Keratinocyte (primary cell): Measurements from ENCODE around the gene ADGRG6. TPM values are rescaled to one million over a fixed set of nuclear protein-coding genes. Genes with fewer than 3 reads are reported as not detected.

ENCODE experiments used
- DNase-seq: peaks from one replicate; pipeline ENCODE4 v3.0.0-alpha.2; 2011; ENCODE audit warnings: low read depth, missing footprints, low spot score
- FAIRE-seq: peaks from 2 replicates; lab custom pipeline; 2011; peaks lifted over from hg19 to GRCh38; lab: Jason Lieb, UNC
- H2AFZ ChIP-seq: 2 replicates; pipeline ENCODE4 v1.6.0; 2012; ENCODE audit warnings: low read length, control low read depth, inconsistent platforms; ENCODE audit not compliant: control insufficient read depth
- H3K27ac ChIP-seq: 2 replicates; pipeline ENCODE4 v1.5.1; 2011; ENCODE audit warnings: low read length; ENCODE audit not compliant: control insufficient read depth, insufficient read depth
- H3K27me3 ChIP-seq: 3 replicates; pipeline ENCODE4 v1.6.0; 2011; ENCODE audit warnings: low read length; ENCODE audit not compliant: control insufficient read depth, insufficient read depth; ENCODE audit errors: extremely low read depth
- H3K36me3 ChIP-seq, 2 experiments: 2 replicates in 1 of 2; 3 replicates in 1 of 2; pipeline ENCODE4 v1.5.1; 2011; ENCODE audit warnings: low read length in 2 of 2, mild to moderate bottlenecking in 1 of 2; ENCODE audit not compliant: control insufficient read depth in 2 of 2, insufficient read depth in 2 of 2; ENCODE audit errors: extremely low read depth in 1 of 2
- H3K4me1 ChIP-seq: 3 replicates; pipeline ENCODE4 v1.5.1; 2011; ENCODE audit warnings: low read length; ENCODE audit not compliant: control insufficient read depth, insufficient read depth; ENCODE audit errors: extremely low read depth
- H3K4me2 ChIP-seq: 3 replicates; pipeline ENCODE4 v1.6.0; 2011; ENCODE audit warnings: low read depth, low read length; ENCODE audit not compliant: control insufficient read depth, insufficient read depth; ENCODE audit errors: extremely low read depth
- H3K4me3 ChIP-seq, 3 experiments: fragments of 200-600 bp in 1 of 3; sonication (generic) in 1 of 3; 2 replicates in 2 of 3; 3 replicates in 1 of 3; pipeline ENCODE4 v1.5.1; 2011 to 2016; ENCODE audit warnings: low read length in 3 of 3, mild to moderate bottlenecking in 3 of 3, control low read depth in 2 of 3, inconsistent platforms in 1 of 3, low read depth in 1 of 3, mixed read lengths in 1 of 3, mixed run types in 1 of 3, moderate library complexity in 1 of 3; ENCODE audit not compliant: control insufficient read depth in 2 of 3, insufficient read depth in 2 of 3; ENCODE audit errors: extremely low read depth in 1 of 3
- H3K79me2 ChIP-seq: 2 replicates; pipeline ENCODE4 v1.6.0; 2012; ENCODE audit warnings: low read length; ENCODE audit not compliant: control insufficient read depth, insufficient read depth
- H3K9ac ChIP-seq: 3 replicates; pipeline ENCODE4 v1.6.0; 2011; ENCODE audit warnings: low read length; ENCODE audit not compliant: control insufficient read depth, insufficient read depth; ENCODE audit errors: extremely low read depth
- H3K9me1 ChIP-seq: 3 replicates; pipeline ENCODE4 v1.6.0; 2011; ENCODE audit warnings: low read length; ENCODE audit not compliant: control insufficient read depth, insufficient read depth; ENCODE audit errors: extremely low read depth
- H3K9me3 ChIP-seq: 2 replicates; pipeline ENCODE4 v1.5.1; 2012; ENCODE audit warnings: low read depth, low read length; ENCODE audit not compliant: control insufficient read depth
- H4K20me1 ChIP-seq: 3 replicates; pipeline ENCODE4 v1.6.0; 2011; ENCODE audit warnings: low read length; ENCODE audit not compliant: control insufficient read depth, insufficient read depth; ENCODE audit errors: extremely low read depth
- EZH2 ChIP-seq: IDR thresholded peaks from one replicate; pipeline ENCODE4 v1.6.1; 2012; ENCODE audit warnings: inconsistent platforms, mild to moderate bottlenecking, low read length, moderate library complexity
- dilution Hi-C: fragments of 300-500 bp; cut with MboI; formaldehyde crosslinking; loops from one replicate; pipeline ENCODE4 v1.7.0; 2020; ENCODE audit warnings: low sequenced_read_pairs; ENCODE audit not compliant: extremely low pct_ligation_motif_present
- polyA plus RNA-seq, 5 experiments: library from polyadenylated mRNA; depleted of rRNA in 3 of 5; stranded (reverse) in 3 of 5; stranded (forward) in 1 of 5; unstranded in 1 of 5; fragments of >200 nt; gene quantifications; 1 replicate in 1 of 5; 2 replicates in 3 of 5; 3 replicates in 1 of 5; pipeline versions ENCODE4 v1.2.1 to v1.2.3, GENCODE V29; 2011 to 2012; ENCODE audit warnings: missing spikeins in 2 of 5, low read depth in 1 of 5, low replicate concordance in 1 of 5
- TF ChIP-seq, protein P1 (sequence below), 3 experiments: IDR thresholded peaks in 1 of 3; conservative IDR thresholded peaks in 1 of 3; optimal IDR thresholded peaks in 1 of 3; 2 replicates in 2 of 3; 3 replicates in 1 of 3; pipeline versions ENCODE3 to v1.5.1; 2011; ENCODE audit warnings: low read length in 3 of 3, mild to moderate bottlenecking in 3 of 3, moderate library complexity in 2 of 3, control low read depth in 1 of 3, inconsistent platforms in 1 of 3; ENCODE audit not compliant: insufficient read depth in 2 of 3; ENCODE audit errors: extremely low read depth in 1 of 3

ADGRG6 gene
- polyA plus RNA-seq, 1 donor (not counting 4 experiments of a cell fraction or from before 2014, with no cell fraction given) = 20.1 TPM

DNA sequence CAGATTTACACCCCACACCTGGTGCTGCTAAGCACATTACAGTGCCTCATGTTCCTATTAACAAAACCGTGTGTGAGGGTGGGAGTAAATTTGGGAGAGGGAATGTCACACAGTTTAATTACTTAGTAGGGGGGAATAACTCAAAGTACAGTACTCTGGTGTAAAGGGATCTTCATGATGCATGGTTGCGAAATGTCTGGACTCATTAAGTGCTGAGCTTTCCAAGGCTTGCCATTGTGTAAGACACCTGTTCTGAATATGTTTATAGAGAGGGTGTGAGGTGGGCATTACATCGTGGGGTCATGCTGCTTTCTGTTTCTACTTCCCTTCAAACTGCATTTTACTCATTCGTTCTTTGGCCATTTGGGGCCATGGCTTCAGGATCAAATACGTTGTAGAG is 181.2 kb downstream of the ADGRG6 start:
- dilution Hi-C loops = no loop called here
- Histone ChIP-seq H3K27me3 (no peaks in the 10 kb centered on the region), H3K36me3 (no peaks in the 10 kb centered on the region), H3K79me2 (no peaks in the 10 kb centered on the region), H2AFZ (no peak overlapping the region), H4K20me1 (no peaks in the 10 kb centered on the region), H3K9me1 (no peaks in the 10 kb centered on the region), H3K9me3 (no peaks in the 10 kb centered on the region), H3K4me1 (no peaks in the 10 kb centered on the region), H3K4me2 (no peak overlapping the region), H3K27ac (no peak overlapping the region), H3K4me3 (no peak overlapping the region), H3K9ac (no peak overlapping the region)
- TF ChIP-seq, protein P1, sequence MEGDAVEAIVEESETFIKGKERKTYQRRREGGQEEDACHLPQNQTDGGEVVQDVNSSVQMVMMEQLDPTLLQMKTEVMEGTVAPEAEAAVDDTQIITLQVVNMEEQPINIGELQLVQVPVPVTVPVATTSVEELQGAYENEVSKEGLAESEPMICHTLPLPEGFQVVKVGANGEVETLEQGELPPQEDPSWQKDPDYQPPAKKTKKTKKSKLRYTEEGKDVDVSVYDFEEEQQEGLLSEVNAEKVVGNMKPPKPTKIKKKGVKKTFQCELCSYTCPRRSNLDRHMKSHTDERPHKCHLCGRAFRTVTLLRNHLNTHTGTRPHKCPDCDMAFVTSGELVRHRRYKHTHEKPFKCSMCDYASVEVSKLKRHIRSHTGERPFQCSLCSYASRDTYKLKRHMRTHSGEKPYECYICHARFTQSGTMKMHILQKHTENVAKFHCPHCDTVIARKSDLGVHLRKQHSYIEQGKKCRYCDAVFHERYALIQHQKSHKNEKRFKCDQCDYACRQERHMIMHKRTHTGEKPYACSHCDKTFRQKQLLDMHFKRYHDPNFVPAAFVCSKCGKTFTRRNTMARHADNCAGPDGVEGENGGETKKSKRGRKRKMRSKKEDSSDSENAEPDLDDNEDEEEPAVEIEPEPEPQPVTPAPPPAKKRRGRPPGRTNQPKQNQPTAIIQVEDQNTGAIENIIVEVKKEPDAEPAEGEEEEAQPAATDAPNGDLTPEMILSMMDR (optimal IDR thresholded peaks at IDR 0.05 in 1 of 3, IDR thresholded peaks at IDR 0.05 in 1 of 3, conservative IDR thresholded peaks at IDR 0.05 in 1 of 3; ENCODE audit: extremely low read depth in 1 of 3, insufficient read depth in 2 of 3, low read length in 3 of 3) = no peak
- no peak for TF ChIP-seq EZH2
- DNase-seq = no peak
- no peak for FAIRE-seq

DNA sequence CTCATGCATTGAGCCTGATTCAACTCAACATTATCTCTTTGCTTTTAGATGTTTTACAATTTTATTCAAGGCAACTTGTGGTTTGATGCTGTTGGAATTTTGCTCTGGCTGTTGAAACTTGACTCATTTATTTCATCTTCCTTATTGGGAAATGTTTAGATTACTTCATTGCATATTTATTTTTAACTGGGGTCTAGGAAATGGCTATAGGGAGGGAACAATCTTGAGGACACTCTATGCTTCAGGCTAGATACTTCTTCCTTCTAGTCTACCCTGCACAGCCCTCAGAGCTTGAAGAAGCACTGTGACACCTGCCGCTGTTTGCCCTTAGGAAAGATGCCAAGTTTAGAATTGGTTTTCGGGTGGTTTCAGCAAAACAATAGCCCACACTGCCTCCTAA is 183.4 kb downstream of the ADGRG6 start:
- dilution Hi-C loops = no loop called here
- DNase-seq = no peak
- Histone ChIP-seq H3K36me3 (no peaks in the 10 kb centered on the region), H3K4me2 (no peak overlapping the region), H3K9me1 (no peaks in the 10 kb centered on the region), H3K27ac (no peak overlapping the region), H3K4me1 (no peaks in the 10 kb centered on the region), H2AFZ (no peak overlapping the region), H3K4me3 (no peak overlapping the region), H3K27me3 (no peaks in the 10 kb centered on the region), H3K79me2 (no peaks in the 10 kb centered on the region), H3K9me3 (no peaks in the 10 kb centered on the region), H4K20me1 (no peaks in the 10 kb centered on the region), H3K9ac (no peak overlapping the region)
- TF ChIP-seq EZH2 = no peak
- TF ChIP-seq, protein P1 (optimal IDR thresholded peaks at IDR 0.05 in 1 of 3, IDR thresholded peaks at IDR 0.05 in 1 of 3, conservative IDR thresholded peaks at IDR 0.05 in 1 of 3; ENCODE audit: extremely low read depth in 1 of 3, insufficient read depth in 2 of 3, low read length in 3 of 3) = no peak
- FAIRE-seq = no peak
